Activated CD8-positive, alpha-beta T cell treated with anti-CD3 and anti-CD28 coated beads for 36 hours (primary cell): ENCODE data around the gene CACTIN. TPM values are rescaled to one million over a fixed set of nuclear protein-coding genes. Genes with fewer than 3 reads are reported as not detected.

Source experiments
- ATAC-seq: fragments of 200-7000 bp; cut with Tn5 transposase; one replicate; pipeline ENCODE4 v1.10.0; 2021; ENCODE audit warnings: mild to moderate bottlenecking, moderate library complexity
- CTCF ChIA-PET: fragments of 350-600 bp; sonication (Branson Sonifier 250); formaldehyde crosslinking; loops from one replicate; lab custom pipeline; 2021; ENCODE audit warnings: antibody characterized with exemption; lab: Charles Lee
- POLR2A ChIA-PET: fragments of 350-600 bp; sonication (Branson Sonifier 250); formaldehyde crosslinking; loops from one replicate; lab custom pipeline; 2021; ENCODE audit warnings: antibody characterized with exemption; lab: Charles Lee
- DNase-seq: peaks from one replicate; pipeline ENCODE4 v3.0.0-alpha.2; 2020
- H3K27ac Mint-ChIP-seq: one replicate; pipeline ENCODE4 v1.8.0; 2021; ENCODE audit warnings: mild to moderate bottlenecking, mixed read lengths
- H3K27me3 Mint-ChIP-seq: one replicate; pipeline ENCODE4 v1.8.0; 2021; ENCODE audit warnings: mixed read lengths
- H3K36me3 Mint-ChIP-seq: one replicate; pipeline ENCODE4 v1.8.0; 2021; ENCODE audit warnings: low read depth, mixed read lengths
- H3K4me1 Mint-ChIP-seq: one replicate; pipeline ENCODE4 v1.8.0; 2021; ENCODE audit warnings: low read depth, mixed read lengths
- H3K4me3 Mint-ChIP-seq: one replicate; pipeline ENCODE4 v1.8.0; 2021; ENCODE audit warnings: mild to moderate bottlenecking, moderate library complexity, mixed read lengths
- H3K9me3 Mint-ChIP-seq: one replicate; pipeline ENCODE4 v1.8.0; 2021; ENCODE audit warnings: mixed read lengths
- CTCF ChIP-seq: fragments of 200-600 bp; IDR thresholded peaks from one replicate; pipeline ENCODE4 v1.8.0; 2022; ENCODE audit warnings: antibody characterized with exemption, mild to moderate bottlenecking
- intact Hi-C: fragments of 100-400 bp; cut with micrococcal nuclease; formaldehyde crosslinking; loops from one replicate; pipeline ENCODE4 v1.10.0; 2022
- total RNA-seq, 2 experiments: library from RNA; stranded (reverse); gene quantifications; one replicate each; pipeline ENCODE4 v1.2.3, GENCODE V29; 2021

Gene CACTIN
- total RNA-seq, 2 experiments from 2014 or later, result 25.9 to 28.5 TPM

- H3K9me3 Mint-ChIP-seq, result no peaks in the 10 kb centered on the region
- no peak for TF ChIP-seq CTCF
- ChIA-PET POLR2A (no interaction called here), CTCF (interaction anchor here (0.6 kb wide), 1 partner anchor 1822 kb away, joined by 3 read pairs; no protein-coding TSS in a partner anchor)
- H3K36me3 Mint-ChIP-seq, result no peaks in the 10 kb centered on the region
- H3K4me1 Mint-ChIP-seq, result no peaks in the 10 kb centered on the region
- intact Hi-C loops, result no loop called here
- no peaks in the 10 kb centered on the region for H3K27me3 Mint-ChIP-seq
- no peak overlapping the region for H3K27ac Mint-ChIP-seq
- DNase-seq (no peak), ATAC-seq (no peak)
- no peak overlapping the region for H3K4me3 Mint-ChIP-seq
These were observed 62.7 kb downstream of the CACTIN start for GRCh38 chr19:3563709-3564524.

Other genes with a start within 250 kb of the CACTIN start
- 1 to 10 TPM; 1.6 to 3.8 TPM for gene SMIM24, start 146.3 kb downstream of the CACTIN start, total RNA-seq
- gene SMIM44, start 143.3 kb downstream of the CACTIN start, total RNA-seq, result not detected
- 10 to 100 TPM; 15.7 to 17.0 TPM for gene DOHH, start 126.1 kb downstream of the CACTIN start, total RNA-seq
- gene FZR1, start 120.5 kb downstream of the CACTIN start, total RNA-seq, result 10 to 100 TPM; 39.9 to 40.9 TPM
- 1 to 10 TPM; 1.6 to 2.4 TPM for gene TEKTIP1, start 87.6 kb downstream of the CACTIN start, total RNA-seq
- 10 to 100 TPM; 62.4 to 63.5 TPM for gene MFSD12, start 69.2 kb downstream of the CACTIN start, total RNA-seq
- 10 to 100 TPM; 42.7 to 47.3 TPM for gene HMG20B, start 53.8 kb downstream of the CACTIN start, total RNA-seq
- under 1 TPM; 0.09 to 0.14 TPM for gene GIPC3, start 41.3 kb downstream of the CACTIN start, total RNA-seq
- gene TBXA2R, start 19.9 kb downstream of the CACTIN start, total RNA-seq, result 1 to 10 TPM; 2.7 to 3.0 TPM
- 10 to 100 TPM; 20.4 to 22.2 TPM for gene PIP5K1C, start 73.7 kb upstream of the CACTIN start, total RNA-seq
- gene TJP3, start 81.6 kb upstream of the CACTIN start, total RNA-seq, result 1 to 10 TPM in 1 of 2 experiments, under 1 TPM in 1; 0.69 to 2.4 TPM
- gene APBA3, start 134.9 kb upstream of the CACTIN start, total RNA-seq, result 10 to 100 TPM; 28.0 to 29.1 TPM
- gene MRPL54, start 135.9 kb upstream of the CACTIN start, total RNA-seq, result 10 to 100 TPM; 47.4 to 50.9 TPM
- gene RAX2, start 145.4 kb upstream of the CACTIN start, total RNA-seq, result not detected
- 10 to 100 TPM; 37.6 to 39.6 TPM for gene MATK, start 159.6 kb upstream of the CACTIN start, total RNA-seq
- under 1 TPM in 1 of 2 experiments, not detected in 1; 0.23 TPM for gene ZFR2, start 242.2 kb upstream of the CACTIN start, total RNA-seq